ENCODE data around the gene RRP1. TPM values are rescaled to one million over a fixed set of nuclear protein-coding genes. Genes with fewer than 3 reads are reported as not detected.
A peak's percentile ranks its signal among the peaks of the same experiment; 100 is the strongest.

The RRP1 gene
- total and polyA plus RNA-seq, 2 of the 13 experiments (the other 11 are each of a cell fraction or from before 2014, with no cell fraction given): 20.1 to 35.1 TPM

- TF ChIP-seq CENPBD1 (CRISPR knock-in tag; IDR thresholded peaks at IDR 0.05; ENCODE audit: borderline replicate concordance, low read depth): 0 out of 2 replicates have a peak, but pooled peaks have one; percentile 39
- peak; percentile 52 for TF ChIP-seq ZNF781 (CRISPR knock-in tag; IDR thresholded peaks at IDR 0.05; ENCODE audit: borderline replicate concordance, not compliant biosample characterization)
- peak; percentile 95 for TF ChIP-seq MLX (CRISPR knock-in tag; IDR thresholded peaks at IDR 0.05)
- TF ChIP-seq ZNF460 (CRISPR knock-in tag; IDR thresholded peaks at IDR 0.05; ENCODE audit: borderline replicate concordance): no peak; the same call in 1 of the 2 replicates
- peak; percentile 96 for TF ChIP-seq NFKBIZ (CRISPR knock-in tag; IDR thresholded peaks at IDR 0.05)
- TF ChIP-seq IKZF1 (IDR thresholded peaks at IDR 0.05): no peak
- TF ChIP-seq, protein P1, sequence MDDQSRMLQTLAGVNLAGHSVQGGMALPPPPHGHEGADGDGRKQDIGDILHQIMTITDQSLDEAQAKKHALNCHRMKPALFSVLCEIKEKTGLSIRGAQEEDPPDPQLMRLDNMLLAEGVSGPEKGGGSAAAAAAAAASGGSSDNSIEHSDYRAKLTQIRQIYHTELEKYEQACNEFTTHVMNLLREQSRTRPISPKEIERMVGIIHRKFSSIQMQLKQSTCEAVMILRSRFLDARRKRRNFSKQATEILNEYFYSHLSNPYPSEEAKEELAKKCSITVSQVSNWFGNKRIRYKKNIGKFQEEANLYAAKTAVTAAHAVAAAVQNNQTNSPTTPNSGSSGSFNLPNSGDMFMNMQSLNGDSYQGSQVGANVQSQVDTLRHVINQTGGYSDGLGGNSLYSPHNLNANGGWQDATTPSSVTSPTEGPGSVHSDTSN (CRISPR knock-in tag; IDR thresholded peaks at IDR 0.05; ENCODE audit: borderline replicate concordance): no peak
- TF ChIP-seq ZNF235 (CRISPR knock-in tag; IDR thresholded peaks at IDR 0.05; ENCODE audit: borderline replicate concordance): 0 out of 2 replicates have a peak, but pooled peaks have one; percentile 61
- no peak for TF ChIP-seq SRY (CRISPR knock-in tag; IDR thresholded peaks at IDR 0.05)
- no peak for TF ChIP-seq KAT2B (IDR thresholded peaks at IDR 0.05; ENCODE audit: borderline replicate concordance, low read depth, low read length)
- TF ChIP-seq STAT6 (CRISPR knock-in tag; IDR thresholded peaks at IDR 0.05; ENCODE audit: borderline replicate concordance): no peak
- no peak for TF ChIP-seq MLLT10 (CRISPR knock-in tag; IDR thresholded peaks at IDR 0.05)
- TF ChIP-seq ZNF883 (CRISPR knock-in tag; IDR thresholded peaks at IDR 0.05; ENCODE audit: not compliant biosample characterization): peak; percentile 52
- TF ChIP-seq NFE2L2 (IDR thresholded peaks at IDR 0.05; ENCODE audit: low read length): no peak
- no peak for TF ChIP-seq ZNF768 (CRISPR knock-in tag; IDR thresholded peaks at IDR 0.05)
- no peak; the same call in 1 of the 2 replicates for TF ChIP-seq NFYC (CRISPR knock-in tag; IDR thresholded peaks at IDR 0.05)
- TF ChIP-seq, protein P2, sequence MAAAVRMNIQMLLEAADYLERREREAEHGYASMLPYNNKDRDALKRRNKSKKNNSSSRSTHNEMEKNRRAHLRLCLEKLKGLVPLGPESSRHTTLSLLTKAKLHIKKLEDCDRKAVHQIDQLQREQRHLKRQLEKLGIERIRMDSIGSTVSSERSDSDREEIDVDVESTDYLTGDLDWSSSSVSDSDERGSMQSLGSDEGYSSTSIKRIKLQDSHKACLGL (CRISPR knock-in tag; IDR thresholded peaks at IDR 0.05): peak; percentile 42; the same call in 1 of the 2 replicates
- TF ChIP-seq MEIS1 (CRISPR knock-in tag; IDR thresholded peaks at IDR 0.05; ENCODE audit: borderline replicate concordance): peak; percentile 82; the same call in 1 of the 2 replicates
- TF ChIP-seq PHB2 (IDR thresholded peaks at IDR 0.05; ENCODE audit: partially characterized antibody): no peak
- no peak for TF ChIP-seq DBP (CRISPR knock-in tag; IDR thresholded peaks at IDR 0.05; ENCODE audit: not compliant biosample characterization)
- peak; percentile 97 for TF ChIP-seq GATAD2A (CRISPR knock-in tag; IDR thresholded peaks at IDR 0.05)
- no peak for TF ChIP-seq DMTF1 (CRISPR knock-in tag; IDR thresholded peaks at IDR 0.05)
These were observed 6.2 kb upstream of the RRP1 start (continued) for GRCh38 chr21:43783098-43783700.
